HG03571 (cell line): ENCODE data around the gene FOS.
A peak's percentile ranks its signal among the peaks of the same experiment; 100 is the strongest.

Source experiments
- ATAC-seq: cut with Tn5 transposase; IDR thresholded peaks from one replicate; pipeline ENCODE4 v1.9.1; 2021; ENCODE audit not compliant: unreplicated experiment

The FOS gene

DNA sequence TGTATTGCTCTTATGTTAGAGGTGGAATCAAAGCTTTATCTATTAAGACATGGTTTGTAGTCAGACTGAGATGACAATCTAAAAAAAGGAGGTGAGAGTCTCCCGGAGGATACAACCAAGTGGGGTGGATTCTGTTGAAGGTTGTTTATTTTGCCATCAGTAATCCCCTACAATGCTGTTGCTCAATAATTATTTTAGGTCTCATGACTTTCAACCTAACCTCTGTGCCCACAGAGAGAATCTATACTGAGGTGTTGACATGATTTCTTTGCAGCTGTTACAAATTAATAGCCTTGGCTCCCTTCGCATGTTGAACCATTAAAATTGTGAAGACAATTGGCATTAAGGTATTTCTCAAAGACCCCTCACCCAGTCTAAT lies 28.7 kb upstream of the FOS start:
- no peak for ATAC-seq

DNA sequence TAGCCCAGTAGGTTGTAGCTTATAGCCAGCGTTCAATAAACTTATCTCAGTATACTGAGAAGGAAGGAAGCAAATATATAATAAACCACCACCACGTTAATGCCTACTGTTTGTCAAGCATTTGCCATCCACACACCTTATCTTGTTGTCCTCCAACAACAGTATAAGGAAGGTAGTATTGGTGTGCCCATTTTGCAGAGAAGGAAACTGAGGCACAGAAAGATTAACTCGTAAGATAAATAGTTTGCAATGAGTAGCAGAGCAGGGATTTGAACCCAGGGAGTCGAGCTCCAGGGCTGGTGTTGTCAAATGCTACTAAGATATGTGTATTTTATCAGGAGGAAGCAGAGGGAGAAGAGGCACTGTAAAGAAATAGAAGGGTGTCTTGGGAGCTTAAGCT lies 27.8 kb upstream of the FOS start:
- ATAC-seq: no peak

DNA sequence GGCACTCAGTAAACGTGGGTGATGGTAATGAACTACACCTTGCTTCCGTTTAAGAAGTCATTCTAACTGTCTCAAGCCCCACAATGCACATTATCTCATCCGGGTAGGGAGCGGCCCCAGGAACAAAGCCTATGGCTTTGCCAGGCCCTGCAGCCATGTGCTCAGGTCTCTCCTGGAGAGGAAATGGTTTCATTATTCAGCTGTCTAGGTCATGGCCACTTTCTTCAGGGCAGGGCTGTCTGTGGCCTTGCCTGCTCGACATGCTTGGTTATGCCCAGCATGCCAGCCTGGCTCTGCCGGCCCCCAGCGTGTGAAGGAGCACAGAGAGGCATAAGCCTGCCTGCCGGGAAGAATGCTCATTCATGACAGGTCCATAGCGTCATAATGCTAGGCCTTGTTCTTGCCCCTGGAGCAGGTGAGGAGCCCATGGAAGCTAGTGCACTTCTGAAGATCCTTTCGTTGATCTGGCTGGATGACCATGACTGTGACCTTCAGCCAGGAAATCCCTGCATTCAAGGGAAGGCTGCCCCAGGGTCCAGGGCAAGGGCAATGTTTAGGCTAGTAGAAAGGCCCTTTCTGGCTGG lies 26.3 kb upstream of the FOS start:
- ATAC-seq: no peak

DNA sequence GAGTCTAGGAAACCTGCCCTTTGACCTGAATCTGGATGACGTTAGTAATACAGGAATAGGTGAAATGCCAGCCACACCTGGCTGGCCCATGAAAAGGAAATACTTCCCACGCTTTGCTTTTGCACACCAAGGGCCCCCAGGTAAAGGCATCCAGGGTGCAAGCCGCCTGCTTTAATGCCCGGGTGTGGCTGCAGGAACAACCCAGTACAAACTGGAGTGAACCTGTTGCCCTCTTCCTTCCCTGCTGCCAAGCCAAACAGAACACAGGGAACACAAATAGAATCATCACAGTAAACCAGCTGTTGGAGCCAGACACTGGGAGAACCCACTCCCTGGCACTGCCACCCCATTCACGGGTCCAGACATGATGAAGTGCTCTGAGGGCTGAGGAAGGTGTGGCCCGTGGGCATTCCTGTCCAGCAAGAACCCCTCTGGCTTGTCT lies 24.2 kb upstream of the FOS start:
- no peak for ATAC-seq

DNA sequence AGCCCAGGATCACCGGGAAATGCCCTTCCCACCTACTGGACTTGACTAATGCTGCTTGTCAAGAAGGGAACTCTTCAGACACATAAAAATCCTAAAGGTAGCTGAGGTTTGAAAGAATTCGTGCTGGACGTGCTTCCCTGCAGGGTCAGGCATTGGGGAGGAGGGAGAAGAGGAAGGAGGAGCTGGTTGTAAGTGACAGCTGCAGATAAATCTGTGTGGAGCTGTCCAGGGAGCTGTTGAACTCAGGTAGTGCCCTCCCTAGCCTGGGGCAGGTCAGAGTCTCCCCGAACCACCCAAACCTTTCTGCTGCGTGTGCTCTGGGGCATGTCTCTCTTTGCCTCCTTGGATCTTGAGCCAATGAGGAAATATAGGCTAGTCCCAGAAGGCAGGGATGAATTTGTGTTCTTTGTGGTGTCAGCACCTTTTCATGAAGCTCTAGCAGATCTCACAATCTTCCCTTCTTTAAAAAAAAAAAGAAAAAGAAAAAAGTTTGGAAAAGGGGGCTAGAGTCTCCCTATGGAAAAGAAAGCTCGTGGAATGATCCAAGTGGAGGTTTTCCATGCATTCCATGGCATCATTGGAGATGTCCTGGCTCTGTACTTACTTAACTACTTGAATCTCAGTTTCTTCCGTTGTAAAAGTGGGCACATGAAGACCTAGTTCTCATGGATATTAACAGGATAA lies 23.6 kb upstream of the FOS start:
- no peak for ATAC-seq

DNA sequence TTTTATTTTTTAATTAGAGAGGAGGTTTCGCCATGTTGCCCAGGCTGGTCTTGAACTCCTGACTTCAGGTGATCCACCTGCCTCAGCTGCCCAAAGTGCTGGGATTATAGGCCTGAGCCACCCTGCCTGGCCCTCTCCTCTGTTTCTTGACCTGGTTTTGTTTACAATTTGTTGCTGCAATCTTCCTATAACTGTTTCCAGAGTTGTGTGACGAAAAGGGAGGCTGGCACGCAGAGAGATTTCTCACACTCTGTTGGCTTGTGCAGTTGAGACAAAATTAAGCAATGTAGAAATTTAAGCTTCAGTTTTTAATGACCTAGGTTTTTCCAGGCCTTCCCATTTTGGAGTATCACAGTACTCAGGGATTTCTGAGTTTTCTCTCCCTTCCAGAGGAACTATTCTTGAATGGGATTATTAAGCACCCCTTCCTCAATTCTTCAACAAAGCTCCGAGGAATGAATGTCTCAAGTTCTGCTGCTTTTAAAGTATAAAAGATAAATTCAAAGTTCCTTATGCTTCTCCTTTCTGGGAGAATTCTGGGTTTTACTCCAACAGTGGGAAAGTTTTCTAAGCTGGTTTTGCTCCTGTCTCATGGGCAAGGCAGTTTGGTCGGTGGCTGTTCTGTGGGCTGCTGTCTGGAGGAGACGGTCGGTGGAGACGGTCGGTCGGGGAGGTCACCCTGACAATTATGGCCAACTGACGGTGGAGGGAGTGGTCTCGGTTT lies 20.4 kb upstream of the FOS start:
- ATAC-seq: no peak

DNA sequence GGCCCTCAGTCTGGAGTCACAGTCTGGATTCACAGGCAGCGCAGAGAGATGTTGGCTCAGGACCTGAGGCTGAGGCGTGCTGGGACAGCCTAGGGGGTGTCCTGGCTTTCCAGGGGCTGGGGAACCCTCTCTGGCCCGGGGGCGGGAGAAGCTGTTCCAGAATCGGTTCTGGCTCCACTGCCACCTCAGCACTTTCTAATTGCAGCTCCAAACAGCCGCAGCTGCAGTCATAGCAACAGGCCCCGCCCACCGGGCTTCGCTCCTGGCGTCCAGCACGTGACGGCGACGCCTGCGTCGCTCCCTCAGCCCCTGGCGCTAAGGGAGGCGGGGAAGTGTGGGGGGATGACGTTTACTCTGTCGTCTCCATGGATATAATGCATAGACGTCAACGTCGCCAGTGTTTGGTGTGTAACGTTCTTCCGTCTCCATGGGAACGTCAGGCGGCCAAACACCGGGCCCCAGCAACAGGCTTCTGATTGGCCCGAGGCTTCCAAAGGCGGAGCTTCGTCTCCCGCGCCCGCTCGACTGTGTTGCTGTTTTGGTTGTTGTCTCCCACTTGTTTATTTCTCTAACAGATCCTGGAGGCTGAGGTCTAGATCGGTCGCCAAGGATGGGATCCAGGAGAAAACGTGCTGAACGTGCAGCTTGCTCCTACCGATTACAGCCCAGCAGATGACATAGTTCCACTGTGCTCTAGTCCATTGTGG lies 19.7 kb upstream of the FOS start:
- ATAC-seq: peak; percentile 92

DNA sequence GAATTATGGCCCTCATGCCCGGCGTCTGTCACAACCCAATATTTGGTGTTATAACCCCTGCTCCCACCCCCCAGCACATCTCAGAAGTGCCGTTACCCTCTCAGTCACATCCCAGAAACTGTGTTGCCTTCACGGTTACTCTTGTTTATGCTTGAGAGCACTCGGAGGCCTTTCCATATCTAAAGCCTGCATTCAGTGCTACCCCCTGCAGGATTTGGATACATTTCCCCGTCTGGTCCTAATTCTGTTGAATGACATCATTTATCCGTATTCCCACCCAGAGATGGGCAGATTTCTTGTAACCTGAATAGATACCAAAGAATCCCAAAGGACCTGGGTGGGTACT lies 19.1 kb upstream of the FOS start:
- no peak for ATAC-seq

DNA sequence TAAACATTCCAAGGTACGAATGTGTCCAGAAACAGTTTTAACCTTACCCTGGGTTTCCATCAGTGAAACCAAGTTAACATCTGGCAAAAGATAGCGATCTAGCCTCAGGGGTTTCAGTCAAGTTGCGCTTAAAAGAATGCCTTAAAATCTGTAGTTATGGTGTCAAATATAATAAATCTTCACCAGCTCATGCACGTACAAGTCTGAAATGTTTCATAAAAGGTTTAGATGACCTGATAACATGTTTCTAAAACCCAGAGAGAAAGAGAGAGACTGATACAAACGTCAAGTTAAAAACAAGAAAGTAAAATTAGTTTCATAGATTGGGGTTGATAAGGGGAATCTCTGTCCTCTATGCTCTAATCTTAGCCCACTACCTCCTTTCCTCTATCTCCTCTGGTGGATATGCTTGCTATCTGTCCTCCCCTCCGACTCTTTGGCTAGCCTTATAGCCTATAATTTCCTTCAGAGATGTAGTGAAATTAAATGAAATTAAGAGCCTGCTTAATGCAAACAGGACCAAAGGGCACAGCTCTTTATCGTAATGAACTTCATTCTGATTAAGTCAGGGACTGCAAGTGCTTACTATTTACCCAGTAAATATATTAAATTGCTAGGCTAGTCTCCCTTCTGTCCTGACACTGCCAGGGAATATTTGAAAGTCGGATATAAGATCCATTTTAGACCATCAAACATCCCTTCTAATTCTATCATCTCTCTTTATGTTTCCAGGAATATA lies 18.4 kb upstream of the FOS start:
- no peak for ATAC-seq

DNA sequence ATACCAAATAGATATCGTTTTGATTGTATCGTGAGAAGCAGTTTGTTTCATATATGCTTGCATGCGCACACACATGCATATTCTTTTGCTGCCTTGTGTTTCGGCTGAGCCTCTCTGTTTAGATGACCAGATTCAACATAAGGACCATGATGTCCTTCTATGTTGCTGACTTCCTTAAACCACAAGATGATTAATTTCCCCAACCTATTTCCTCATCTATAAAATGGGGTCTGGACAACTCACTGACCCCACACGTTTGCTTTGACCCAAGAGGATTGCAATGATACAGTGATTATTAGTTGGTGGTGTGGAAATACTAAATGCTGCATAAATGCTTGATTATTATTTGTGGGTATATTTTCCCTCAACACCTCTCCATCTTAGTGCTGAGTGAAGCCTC lies 16.8 kb upstream of the FOS start:
- no peak for ATAC-seq

DNA sequence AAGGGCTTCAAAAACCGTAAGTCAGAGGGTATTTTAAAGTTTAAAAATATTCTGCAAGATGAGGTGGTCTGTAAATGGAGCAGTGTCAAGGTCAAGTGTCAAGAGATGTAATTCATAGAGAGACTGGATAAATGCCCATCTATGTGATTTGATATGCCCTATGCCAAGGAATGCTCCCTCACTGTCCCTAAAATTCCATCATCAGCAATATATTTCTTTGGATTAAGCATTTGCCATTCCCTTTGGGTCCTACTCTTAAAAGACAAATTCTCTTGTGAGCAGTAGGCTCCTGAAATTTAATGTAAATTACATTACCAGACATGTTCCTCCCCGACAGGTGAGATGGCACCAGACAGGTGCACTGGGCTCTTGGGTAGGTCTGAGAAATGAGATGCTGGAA lies 16.0 kb upstream of the FOS start:
- no peak for ATAC-seq

DNA sequence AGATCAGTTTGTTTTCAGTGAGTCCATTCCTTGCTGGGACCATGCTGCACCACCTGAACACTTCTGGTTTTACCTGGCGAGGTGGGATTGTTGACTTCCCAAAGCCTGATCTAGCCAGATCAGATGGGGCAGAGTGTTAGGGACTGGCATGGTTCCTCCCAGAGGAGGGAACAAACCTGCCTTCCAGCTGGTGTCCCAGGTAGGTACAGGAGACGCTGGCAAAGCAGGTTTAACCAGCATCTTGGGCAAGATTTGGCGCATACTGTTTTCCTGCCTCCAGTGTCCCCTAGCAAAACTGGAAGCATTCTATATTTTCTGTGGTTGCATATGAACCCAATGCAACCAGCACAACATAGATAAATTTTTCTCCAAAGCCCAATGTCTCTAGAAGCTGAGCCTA lies 14.6 kb upstream of the FOS start:
- no peak for ATAC-seq

DNA sequence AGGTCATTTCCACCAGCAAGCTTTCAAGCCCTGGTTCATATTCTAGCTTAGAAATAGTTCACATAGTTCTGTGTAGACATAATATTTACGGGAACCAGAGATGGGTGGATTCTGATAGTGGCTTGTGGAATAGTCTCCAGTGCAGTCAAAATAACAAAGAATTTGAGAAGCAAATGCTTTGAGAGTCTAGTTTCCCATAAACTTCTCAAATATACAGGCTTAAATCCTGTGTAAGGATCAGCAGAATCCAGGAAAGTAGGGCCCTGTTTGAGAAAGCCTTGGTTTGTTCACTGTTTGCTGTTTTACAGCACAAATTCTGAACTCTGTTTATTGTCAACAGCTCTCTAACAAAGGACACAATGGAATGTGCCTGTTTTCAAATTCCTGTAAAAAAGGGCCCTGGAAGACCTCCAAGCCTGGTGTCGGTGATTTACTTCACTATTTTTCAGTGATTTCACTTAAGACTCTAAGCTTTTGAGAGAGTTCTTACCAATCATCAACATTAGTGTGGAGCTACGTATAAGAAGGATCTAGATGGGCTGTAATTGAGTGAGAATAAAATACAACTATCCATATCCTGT lies 11.4 kb upstream of the FOS start:
- ATAC-seq: no peak

DNA sequence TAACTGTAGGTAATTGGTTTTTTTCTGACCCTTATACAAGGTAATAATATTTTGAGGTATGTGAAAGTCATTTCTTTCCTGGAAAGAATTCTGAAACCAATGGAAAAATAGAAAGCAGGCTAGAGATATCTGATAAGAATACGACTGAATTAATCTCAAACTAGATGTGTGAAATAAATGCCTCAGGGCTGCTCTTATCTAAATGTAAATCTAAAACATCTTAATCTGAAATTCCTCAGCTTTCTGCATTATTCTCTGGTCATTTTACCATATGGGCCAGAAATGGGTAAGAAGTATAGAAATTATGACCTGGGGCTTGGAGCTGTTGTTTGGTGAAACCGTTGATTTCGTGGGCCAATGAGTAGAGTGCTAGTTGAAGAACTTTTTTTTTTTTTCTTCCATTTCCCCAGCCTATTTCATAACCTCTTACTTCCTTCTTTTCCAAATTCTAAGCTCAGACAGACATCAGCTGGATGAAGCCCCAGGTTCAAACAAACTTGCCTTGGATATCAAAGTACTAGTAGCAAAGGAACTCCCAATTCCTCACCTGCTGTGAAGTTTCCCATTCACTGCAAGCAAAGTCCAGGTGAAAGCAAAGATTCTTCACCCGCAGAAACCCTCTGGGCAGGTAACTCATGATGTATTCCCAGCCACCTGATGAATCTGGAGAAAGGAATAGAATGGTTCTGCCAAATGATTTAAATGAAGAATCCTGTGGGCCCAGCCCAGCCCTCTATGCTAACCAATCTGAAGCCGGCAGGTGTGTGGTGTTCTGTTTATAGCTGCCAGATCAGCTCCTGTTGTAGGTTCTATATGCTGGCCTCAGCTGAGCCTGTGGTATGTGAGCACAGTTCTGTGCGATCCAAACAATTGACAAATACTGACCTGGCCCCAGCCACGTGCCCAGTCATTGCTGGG lies 9.7 kb upstream of the FOS start:
- no peak for ATAC-seq

DNA sequence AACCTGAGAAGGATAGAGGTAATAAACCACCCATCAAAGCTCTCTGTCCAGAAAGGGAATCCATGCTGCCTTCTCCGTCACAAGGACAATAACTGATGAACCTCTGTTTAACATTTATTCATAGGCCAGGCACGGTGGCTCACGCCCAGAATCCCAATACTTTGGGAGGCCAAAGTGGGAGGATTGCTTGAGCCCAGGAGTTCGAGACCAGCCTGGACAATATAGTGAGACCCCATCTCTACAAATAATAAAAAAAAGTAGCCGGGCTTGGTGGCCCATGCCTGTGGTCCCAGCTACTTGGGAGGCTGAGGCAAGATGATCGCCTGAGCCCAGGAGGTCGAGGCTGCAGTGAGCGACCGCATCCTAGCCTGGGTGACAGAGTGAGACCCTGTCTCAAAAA lies 7.1 kb upstream of the FOS start:
- no peak for ATAC-seq

DNA sequence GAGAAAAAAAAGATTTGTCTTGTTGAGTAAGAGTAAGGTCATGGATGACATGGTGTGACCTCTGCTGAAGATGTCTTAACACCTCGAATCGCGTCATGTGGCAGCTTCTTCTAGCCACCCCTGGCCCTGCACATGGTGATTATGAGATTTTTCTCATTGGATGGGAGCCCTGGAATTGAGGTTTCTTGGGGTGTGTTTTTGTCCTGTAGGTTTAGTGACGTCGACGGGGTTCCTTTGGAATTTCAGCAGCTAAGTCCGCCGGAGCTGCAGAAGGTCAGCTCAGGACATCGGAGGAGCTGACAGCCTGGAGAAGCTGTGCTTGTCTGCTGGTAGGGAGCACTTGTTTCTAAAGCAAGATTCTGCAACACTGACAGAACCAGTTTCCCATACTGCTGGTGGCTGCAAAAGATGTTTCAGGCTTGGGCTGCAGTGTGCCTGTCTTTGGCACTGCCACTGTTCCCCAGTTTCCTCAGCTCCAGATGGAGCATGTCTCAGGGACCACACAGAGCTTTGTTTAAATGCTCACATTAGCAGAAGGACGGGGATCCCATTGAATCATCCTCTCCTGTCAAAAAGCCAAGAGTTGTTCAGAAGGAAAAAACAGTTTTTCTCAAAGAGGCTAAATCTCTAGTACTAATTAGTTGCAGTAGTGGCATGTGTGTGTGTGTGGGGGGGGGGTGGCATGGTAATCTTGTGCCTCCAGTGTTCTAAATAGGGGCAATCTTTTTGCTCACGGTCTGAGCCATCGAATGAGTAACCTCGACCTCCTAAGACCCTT lies 5.2 kb upstream of the FOS start:
- ATAC-seq: no peak

DNA sequence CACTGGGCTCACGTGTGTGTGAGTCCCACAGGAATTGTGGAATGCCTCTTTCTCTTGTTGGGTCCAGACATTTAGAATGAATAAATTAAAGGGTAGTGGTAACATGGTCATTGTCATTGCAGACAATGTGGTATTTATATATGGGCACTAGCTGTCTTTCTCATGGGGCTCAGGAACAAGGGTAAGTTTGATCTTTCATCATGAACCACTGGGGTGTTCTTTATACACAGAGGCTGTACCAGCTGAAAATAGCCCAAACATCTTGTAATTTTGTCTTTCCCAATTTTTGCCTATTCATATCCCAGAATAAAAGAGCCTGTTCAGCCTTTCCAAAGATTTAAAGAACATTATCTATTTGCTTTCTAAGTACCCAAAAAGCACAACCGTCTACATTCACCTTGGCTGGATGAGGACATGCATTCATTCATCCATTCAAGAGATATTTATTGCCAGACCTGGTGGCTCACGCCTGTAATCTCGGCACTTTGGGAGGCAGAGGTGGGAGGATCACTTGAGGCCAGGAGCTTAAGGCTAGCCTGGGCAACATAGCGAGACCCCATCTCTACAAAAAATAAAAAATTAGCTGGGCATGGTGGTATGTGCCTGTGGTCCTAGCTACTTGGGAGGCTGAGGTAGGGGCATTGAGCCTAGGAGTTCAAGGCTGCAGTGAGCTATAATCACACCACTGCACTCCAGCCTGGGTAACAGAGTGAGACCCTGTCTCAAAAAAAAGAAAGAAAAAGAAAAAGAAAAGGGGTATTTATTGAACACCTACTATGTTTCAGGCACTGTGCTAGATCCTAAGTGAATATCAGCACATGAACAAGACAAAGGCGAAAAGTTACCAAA lies 4.4 kb upstream of the FOS start:
- ATAC-seq: no peak

DNA sequence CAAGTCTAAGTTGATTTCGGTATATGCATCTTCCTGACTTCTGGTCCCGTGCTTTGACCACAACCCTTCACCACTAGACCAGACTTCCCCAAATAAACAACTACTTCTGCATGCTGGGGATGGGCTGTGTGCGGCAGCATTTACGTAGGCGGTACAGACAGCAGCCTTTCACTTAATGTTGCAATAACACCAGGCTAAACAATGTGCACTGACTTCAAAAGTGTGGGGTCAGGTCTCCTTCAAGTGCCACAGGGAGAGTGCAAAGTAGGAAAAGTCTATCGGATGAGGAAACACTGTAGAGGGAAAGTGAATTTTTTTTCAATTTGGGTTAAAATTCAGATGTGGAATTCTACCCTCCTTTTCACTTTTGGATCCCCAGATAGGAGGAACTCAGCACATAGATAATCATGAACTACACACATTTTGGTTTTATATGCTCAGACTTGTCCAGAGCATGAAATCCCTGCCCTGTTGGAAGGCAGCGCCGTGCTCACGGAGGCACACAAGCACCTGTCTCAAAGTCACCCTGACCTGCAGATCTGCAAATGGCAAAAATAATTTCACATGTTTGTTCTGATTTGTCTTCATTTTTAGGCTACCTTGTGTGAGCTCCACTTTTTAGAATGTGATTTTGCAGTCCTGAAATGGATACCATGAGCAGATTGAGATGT lies 3.6 kb upstream of the FOS start:
- no peak for ATAC-seq
